T-cell (primary cell): Measurements from ENCODE around the gene C14orf132. TPM values are rescaled to one million over a fixed set of nuclear protein-coding genes. Genes with fewer than 3 reads are reported as not detected.

Experiments
- ATAC-seq, 4 experiments: fragments of 200-7000 bp in 3 of 4; fragments of 150-1000 bp in 1 of 4; cut with Tn5 transposase; replicated peaks in 1 of 4; 1 replicate in 3 of 4; 2 replicates in 1 of 4; pipeline ENCODE4 v1.10.0; 2021; ENCODE audit warnings: moderate library complexity in 3 of 4, mild to moderate bottlenecking in 2 of 4, moderate number of reproducible peaks in 1 of 4
- CTCF ChIA-PET, 2 donors: fragments of 300-600 bp; sonication (Branson Sonifier 250); formaldehyde crosslinking; loops; one replicate each; lab custom pipeline; 2022; ENCODE audit warnings: antibody characterized with exemption in 2 of 2; lab: Charles Lee
- POLR2A ChIA-PET, 2 donors: fragments of 300-600 bp; sonication (Branson Sonifier 250); formaldehyde crosslinking; loops; one replicate each; lab custom pipeline; 2022; ENCODE audit warnings: antibody characterized with exemption in 2 of 2; lab: Charles Lee
- DNase-seq, 35 experiments: peaks; one replicate each; pipeline versions ENCODE4 v3.0.0 to v3.0.0-alpha.2; 2013 to 2023
- H3K27ac ChIP-seq: one replicate; pipeline ENCODE4 v1.5.1; 2013; ENCODE audit warnings: low read length
- H3K27me3 ChIP-seq, 2 experiments: replicated peaks in 1 of 2; 1 replicate in 1 of 2; 2 replicates in 1 of 2; pipeline versions ENCODE4 v1.6.1 to v1.7.0; 2013; ENCODE audit warnings: low read length in 1 of 2, mixed read lengths in 1 of 2; ENCODE audit not compliant: control insufficient read depth in 2 of 2, insufficient read depth in 2 of 2; ENCODE audit errors: extremely low read depth in 1 of 2
- H3K36me3 ChIP-seq, 2 donors: 1 replicate in 1 of 2; 2 replicates in 1 of 2; pipeline versions ENCODE4 v1.6.1 to v1.7.0; 2013; ENCODE audit warnings: low read length in 1 of 2; ENCODE audit not compliant: control insufficient read depth in 2 of 2, insufficient read depth in 1 of 2; ENCODE audit errors: extremely low read depth in 1 of 2
- H3K4me1 ChIP-seq, 2 experiments: 1 replicate in 1 of 2; 2 replicates in 1 of 2; pipeline versions ENCODE4 v1.6.1 to v1.7.0; 2013; ENCODE audit warnings: low read length in 2 of 2, mixed read lengths in 1 of 2; ENCODE audit not compliant: insufficient read depth in 2 of 2, control insufficient read depth in 1 of 2; ENCODE audit errors: extremely low read depth in 1 of 2
- H3K4me3 ChIP-seq, 2 donors: 1 replicate in 1 of 2; 2 replicates in 1 of 2; pipeline versions ENCODE4 v1.5.1 to v1.7.0; 2013; ENCODE audit warnings: mild to moderate bottlenecking in 2 of 2, low read length in 1 of 2, moderate library complexity in 1 of 2; ENCODE audit not compliant: control insufficient read depth in 1 of 2; ENCODE audit errors: extremely low read depth in 1 of 2
- H3K9me3 ChIP-seq: 2 replicates; pipeline ENCODE4 v1.7.0; 2013
- H3K27ac Mint-ChIP-seq, 2 donors: one replicate each; pipeline ENCODE4 v1.8.0; 2020 to 2021; ENCODE audit warnings: mild to moderate bottlenecking in 2 of 2, mixed read lengths in 2 of 2
- H3K27me3 Mint-ChIP-seq, 2 donors: one replicate each; pipeline ENCODE4 v1.8.0; 2021 to 2022; ENCODE audit warnings: mixed read lengths in 2 of 2
- H3K36me3 Mint-ChIP-seq: one replicate; pipeline ENCODE4 v1.8.0; 2021; ENCODE audit warnings: mixed read lengths
- H3K4me1 Mint-ChIP-seq, 3 donors: one replicate each; pipeline ENCODE4 v1.8.0; 2020 to 2022; ENCODE audit warnings: mixed read lengths in 3 of 3, mild to moderate bottlenecking in 1 of 3
- H3K4me3 Mint-ChIP-seq, 3 donors: one replicate each; pipeline ENCODE4 v1.8.0; 2020 to 2022; ENCODE audit warnings: mild to moderate bottlenecking in 3 of 3, mixed read lengths in 3 of 3, moderate library complexity in 3 of 3
- H3K9me3 Mint-ChIP-seq, 3 donors: one replicate each; pipeline ENCODE4 v1.8.0; 2020 to 2022; ENCODE audit warnings: mixed read lengths in 3 of 3
- WGBS: methylation state at CpG from one replicate; pipeline ENCODE4 v1.1.5; 2013; ENCODE audit warnings: missing lambda C conversion rate; ENCODE audit not compliant: insufficient coverage; 5-methylcytosine and 5-hydroxymethylcytosine counted together
- total RNA-seq, 35 experiments: library from RNA in 6 of 35; stranded (reverse) in 6 of 35; fragments of 120-200 nt in 1 of 35; gene quantifications; one replicate each; pipeline versions ENCODE4 v1.2.1 to v1.2.4 and lab custom pipeline; 2013 to 2026

The C14orf132 gene
- total RNA-seq, 5 donors from 2014 or later (not counting 1 experiment from before 2014, with no cell fraction given), result 3.5 to 8.4 (median 5.2) TPM

DNA sequence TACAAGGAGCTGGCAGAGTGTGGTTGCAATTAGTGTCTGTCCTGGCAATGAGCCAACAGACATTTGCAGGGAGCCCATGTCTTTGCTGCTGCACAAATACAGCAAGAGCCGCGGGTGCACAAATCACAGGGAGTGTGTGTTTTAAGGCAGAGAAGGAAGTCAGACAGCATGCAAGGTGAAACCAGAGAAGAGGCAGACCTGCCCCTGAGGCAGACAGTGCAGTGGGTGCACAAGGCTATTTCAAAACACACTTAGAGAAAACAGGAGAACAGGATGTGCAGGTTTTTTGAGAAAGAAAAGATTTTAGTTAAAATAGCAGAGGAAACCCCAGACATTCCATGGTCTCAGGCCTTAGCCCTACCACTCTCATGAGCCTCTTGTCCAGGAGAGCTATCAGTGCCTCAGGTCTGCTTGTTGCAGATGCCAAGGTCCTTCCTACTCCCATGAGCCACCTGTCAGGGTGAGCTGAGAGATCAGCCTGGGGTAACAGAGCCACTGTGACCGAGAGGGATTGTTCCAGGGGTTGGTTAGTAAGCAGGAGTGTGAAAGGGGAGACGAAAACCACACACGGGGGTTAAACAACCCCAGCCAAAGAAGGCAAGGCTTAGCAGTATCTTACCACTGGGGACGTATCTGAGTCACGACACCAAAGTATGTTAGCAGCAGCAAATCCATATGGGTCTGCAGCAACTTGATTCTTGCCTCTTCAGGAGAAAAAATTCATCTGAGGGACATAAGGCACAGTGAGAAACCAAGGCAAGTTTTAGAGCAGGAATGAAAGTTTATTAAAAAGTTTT is 78.1 kb downstream of the C14orf132 start:
- ATAC-seq, result peak; percentile 48 to 86 (median 80)
- Mint-ChIP-seq H3K27ac (peak overlapping the region; percentile 82 to 87), H3K36me3 (no peaks in the 10 kb centered on the region), H3K9me3 (peaks cover 0 to 7% (median 0%) of the 10 kb centered on the region in 3 donors), H3K4me3 (peak overlapping the region in 1 of 3 donors; percentile 35), H3K4me1 (peaks cover 18 to 36% (median 27%) of the 10 kb centered on the region in 3 donors), H3K27me3 (peaks cover 3 to 4% of the 10 kb centered on the region in 2 donors)
- H3K4me3 ChIP-seq, result no peak overlapping the region
- no peaks in the 10 kb centered on the region for H3K36me3 ChIP-seq
- CTCF ChIA-PET, result interaction anchor here (0.6 kb wide), 2 partner anchors 16 to 118 kb away, joined by 3 to 4 read pairs; no protein-coding TSS in a partner anchor
- peak in 16 of 35 experiments; percentile 3 to 54 (median 14) for DNase-seq
- POLR2A ChIA-PET, result no interaction called here
- no peaks in the 10 kb centered on the region for H3K9me3 ChIP-seq
- H3K4me1 ChIP-seq, result peaks cover 4 to 19% of the 10 kb centered on the region in 2 experiments
- 44% methylated on average over 5 of the region's 7 CpGs for WGBS
- H3K27me3 ChIP-seq, result peaks cover 0 to 3% of the 10 kb centered on the region in 2 experiments
- peak overlapping the region; percentile 24 for H3K27ac ChIP-seq

DNA sequence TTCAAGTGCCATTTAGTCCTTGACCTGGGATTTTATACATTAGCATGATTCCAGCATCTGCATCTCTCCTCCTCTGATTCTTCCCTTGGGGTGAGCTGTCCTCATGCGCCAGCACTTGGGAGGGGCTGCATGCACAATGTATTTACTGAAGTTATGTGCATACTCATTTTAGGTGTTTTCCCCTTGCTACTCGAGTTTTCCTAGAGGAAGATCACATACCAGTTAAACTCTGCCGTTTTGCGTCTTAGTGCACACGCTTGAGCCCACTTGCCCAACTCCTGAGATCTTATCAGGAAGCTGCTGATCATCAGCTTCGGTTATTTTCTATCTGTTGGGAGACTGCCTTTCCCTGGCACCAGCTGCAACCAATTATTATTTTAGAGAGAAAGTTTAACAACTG is 78.8 kb downstream of the C14orf132 start:
- no peak for ATAC-seq
- H3K36me3 Mint-ChIP-seq, result no peaks in the 10 kb centered on the region
- H3K4me3 Mint-ChIP-seq, result no peak overlapping the region

DNA sequence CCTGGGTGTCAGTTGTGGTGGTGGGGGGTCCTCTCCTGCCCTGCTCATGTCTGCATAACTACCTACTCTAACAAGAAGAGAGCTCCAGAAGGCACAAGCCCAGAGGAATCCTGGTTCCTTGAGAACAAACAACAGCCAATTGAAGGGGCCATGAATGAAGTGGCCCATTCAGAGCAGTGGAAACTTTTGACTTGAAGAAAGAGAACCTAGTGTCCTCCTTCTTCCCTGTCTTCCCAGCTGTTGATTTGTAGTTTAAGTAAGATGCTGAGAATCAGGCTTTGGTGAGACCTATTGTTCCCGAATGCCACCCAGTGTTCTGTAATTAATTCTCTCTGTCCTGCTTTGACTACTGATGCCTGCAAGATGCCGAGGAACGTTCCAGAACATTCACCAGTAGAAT is 79.2 kb downstream of the C14orf132 start:
- CTCF ChIA-PET, result no interaction called here
- H3K27me3 Mint-ChIP-seq, result peaks cover 0 to 4% of the 10 kb centered on the region in 2 donors
- ATAC-seq (no peak), DNase-seq (no peak)
- H3K27me3 ChIP-seq, result peaks cover 0 to 3% of the 10 kb centered on the region in 2 experiments
- H3K4me1 ChIP-seq, result peaks cover 4 to 19% of the 10 kb centered on the region in 2 experiments
- WGBS, result no CpG with 5 or more reads among the region's 3 CpGs
- H3K36me3 ChIP-seq, result no peaks in the 10 kb centered on the region
- peaks cover 18 to 43% (median 32%) of the 10 kb centered on the region in 3 donors for H3K4me1 Mint-ChIP-seq
- H3K36me3 Mint-ChIP-seq, result no peaks in the 10 kb centered on the region
- H3K4me3 ChIP-seq, result no peak overlapping the region
- peak overlapping the region; percentile 82 to 87 for H3K27ac Mint-ChIP-seq
- peaks cover 0 to 7% (median 0%) of the 10 kb centered on the region in 3 donors for H3K9me3 Mint-ChIP-seq
- no peaks in the 10 kb centered on the region for H3K9me3 ChIP-seq
- POLR2A ChIA-PET, result interaction anchor here in 1 of 2 donors (0.5 kb wide), 1 partner anchor 1524 kb away, joined by 5 read pairs; no protein-coding TSS in a partner anchor
- H3K27ac ChIP-seq, result no peak overlapping the region
- H3K4me3 Mint-ChIP-seq, result no peak overlapping the region

More for the DNA sequence above, 78.8 kb downstream of the C14orf132 start:
- DNase-seq, result no peak
- ChIA-PET POLR2A (interaction anchor here in 1 of 2 donors (0.5 kb wide), 1 partner anchor 1525 kb away, joined by 5 read pairs; no protein-coding TSS in a partner anchor), CTCF (interaction anchor here in 1 of 2 donors (0.6 kb wide), 1 partner anchor 17 kb away, joined by 3 read pairs; no protein-coding TSS in a partner anchor)
- Histone ChIP-seq H3K36me3 (no peaks in the 10 kb centered on the region), H3K4me3 (no peak overlapping the region), H3K27ac (no peak overlapping the region), H3K27me3 (peaks cover 0 to 3% of the 10 kb centered on the region in 2 experiments), H3K9me3 (no peaks in the 10 kb centered on the region), H3K4me1 (peaks cover 4 to 19% of the 10 kb centered on the region in 2 experiments)
- Mint-ChIP-seq H3K27ac (peak overlapping the region; percentile 82 to 87), H3K27me3 (peaks cover 0 to 4% of the 10 kb centered on the region in 2 donors), H3K9me3 (peaks cover 0 to 7% (median 0%) of the 10 kb centered on the region in 3 donors), H3K4me1 (peaks cover 18 to 38% (median 28%) of the 10 kb centered on the region in 3 donors)
- 76% methylated on average over 4 of the region's 6 CpGs for WGBS

DNA sequence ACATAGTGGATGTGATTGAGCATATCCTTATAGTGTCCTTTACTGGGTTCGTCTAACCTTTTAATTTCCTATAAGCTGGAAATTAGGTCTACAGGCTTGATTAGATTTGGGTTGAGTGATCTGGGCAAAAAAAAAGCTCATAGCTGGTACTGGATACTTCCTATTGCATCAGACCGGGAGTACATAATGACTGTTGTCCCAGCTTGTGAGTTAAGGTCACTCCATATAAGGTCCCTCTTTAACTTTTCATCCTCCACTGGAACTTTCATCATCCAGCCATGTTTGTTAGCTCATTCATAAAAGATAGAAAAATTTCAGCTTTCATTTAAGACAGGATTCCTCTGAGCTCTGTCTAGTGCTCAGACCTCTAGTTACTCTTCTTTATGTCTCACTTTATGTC is 80.8 kb downstream of the C14orf132 start:
- H3K27me3 Mint-ChIP-seq, result peaks cover 0 to 4% of the 10 kb centered on the region in 2 donors
- POLR2A ChIA-PET, result no interaction called here
- Histone ChIP-seq H3K4me3 (no peak overlapping the region), H3K4me1 (peaks cover 7 to 19% of the 10 kb centered on the region in 2 experiments), H3K27ac (no peak overlapping the region), H3K9me3 (no peaks in the 10 kb centered on the region), H3K36me3 (no peaks in the 10 kb centered on the region), H3K27me3 (peaks cover 0 to 1% of the 10 kb centered on the region in 2 experiments)
- peaks cover 18 to 57% (median 44%) of the 10 kb centered on the region in 3 donors for H3K4me1 Mint-ChIP-seq
- H3K9me3 Mint-ChIP-seq, result no peaks in the 10 kb centered on the region
- DNase-seq, result no peak
- no peaks in the 10 kb centered on the region for H3K36me3 Mint-ChIP-seq
- 71% methylated on average over 1 of the region's 2 CpGs for WGBS
- ATAC-seq, result no peak
- no peak overlapping the region for H3K27ac Mint-ChIP-seq
- CTCF ChIA-PET, result no interaction called here
- H3K4me3 Mint-ChIP-seq, result no peak overlapping the region

DNA sequence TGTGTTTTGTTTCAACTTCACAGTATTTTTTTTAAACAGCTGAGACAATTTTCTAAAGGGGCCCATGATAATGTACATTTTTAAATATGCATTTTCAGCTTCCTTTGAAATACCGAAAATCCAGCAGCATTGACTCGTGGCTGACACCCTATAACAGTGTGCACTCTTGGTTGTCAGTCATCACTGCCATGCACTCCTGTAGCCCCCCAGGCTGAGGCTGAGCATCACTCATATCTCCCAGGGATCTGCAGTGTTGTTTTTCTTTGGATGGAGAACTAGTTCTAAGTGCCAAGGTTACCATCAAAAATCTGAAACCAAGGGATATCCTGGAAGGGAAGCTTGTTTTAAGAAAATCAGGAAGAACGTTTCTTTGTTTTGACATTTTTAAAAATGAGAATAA is 81.2 kb downstream of the C14orf132 start:
- H3K4me3 Mint-ChIP-seq, result no peak overlapping the region

DNA sequence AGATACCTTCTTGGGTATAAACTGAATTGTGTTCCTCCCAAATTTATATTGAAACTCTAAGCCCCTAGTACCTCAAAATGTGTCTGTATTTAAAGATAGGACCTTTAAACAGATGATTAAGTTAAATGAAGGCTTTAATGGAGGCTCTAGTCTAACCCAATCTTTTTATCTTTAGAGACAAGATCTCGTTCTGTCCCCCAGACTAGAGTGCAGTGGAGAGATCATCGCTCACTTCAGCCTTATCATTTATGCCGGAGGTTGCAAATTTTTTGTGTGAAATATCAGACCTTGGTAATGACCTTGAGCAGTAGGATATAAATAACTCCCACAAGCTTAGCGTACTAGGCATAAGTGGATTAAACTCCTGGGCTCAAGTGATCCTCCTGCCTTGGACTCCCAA is 81.8 kb downstream of the C14orf132 start:
- no peaks in the 10 kb centered on the region for H3K36me3 ChIP-seq
- no peaks in the 10 kb centered on the region for H3K27me3 ChIP-seq
- no peak for DNase-seq
- Mint-ChIP-seq H3K36me3 (no peaks in the 10 kb centered on the region), H3K27ac (no peak overlapping the region), H3K9me3 (no peaks in the 10 kb centered on the region), H3K4me3 (no peak overlapping the region), H3K4me1 (peaks cover 24 to 67% (median 54%) of the 10 kb centered on the region in 3 donors), H3K27me3 (peaks cover 0 to 2% of the 10 kb centered on the region in 2 donors)
- H3K27ac ChIP-seq, result no peak overlapping the region
- ChIA-PET POLR2A (no interaction called here), CTCF (no interaction called here)
- H3K9me3 ChIP-seq, result no peaks in the 10 kb centered on the region
- WGBS, result no CpG with 5 or more reads among the region's 4 CpGs
- H3K4me3 ChIP-seq, result no peak overlapping the region
- no peak for ATAC-seq
- peaks cover 17 to 24% of the 10 kb centered on the region in 2 experiments for H3K4me1 ChIP-seq

More for the DNA sequence above, 81.2 kb downstream of the C14orf132 start:
- DNase-seq (no peak), ATAC-seq (no peak)
- ChIA-PET POLR2A (no interaction called here), CTCF (no interaction called here)
- H3K27me3 ChIP-seq, result no peaks in the 10 kb centered on the region
- Mint-ChIP-seq H3K27me3 (peaks cover 0 to 2% of the 10 kb centered on the region in 2 donors), H3K4me1 (peaks cover 18 to 62% (median 49%) of the 10 kb centered on the region in 3 donors), H3K27ac (no peak overlapping the region), H3K36me3 (no peaks in the 10 kb centered on the region), H3K9me3 (no peaks in the 10 kb centered on the region)
- no peak overlapping the region for H3K27ac ChIP-seq
- H3K9me3 ChIP-seq, result no peaks in the 10 kb centered on the region
- no peak overlapping the region for H3K4me3 ChIP-seq
- peaks cover 12 to 20% of the 10 kb centered on the region in 2 experiments for H3K4me1 ChIP-seq
- 87% methylated on average over 2 of the region's 3 CpGs for WGBS
- no peaks in the 10 kb centered on the region for H3K36me3 ChIP-seq
